Astrocyte (in vitro differentiated cells and primary cell): ENCODE data around the gene INPP4B. TPM values are rescaled to one million over a fixed set of nuclear protein-coding genes. Genes with fewer than 3 reads are reported as not detected.

Experiments
- DNase-seq: peaks from one replicate; pipeline ENCODE4 v3.0.0-alpha.2; 2010; ENCODE audit warnings: low read depth
- FAIRE-seq: peaks from 2 replicates; lab custom pipeline; 2011; peaks lifted over from hg19 to GRCh38; lab: Jason Lieb, UNC
- H2AFZ ChIP-seq: 2 replicates; pipeline ENCODE4 v1.6.0; 2012; ENCODE audit warnings: low read depth, low read length, inconsistent platforms
- H3K27ac ChIP-seq: 2 replicates; pipeline ENCODE4 v1.5.1; 2011; ENCODE audit warnings: low read depth, low read length, inconsistent platforms
- H3K27me3 ChIP-seq: 2 replicates; pipeline ENCODE4 v1.6.0; 2011; ENCODE audit warnings: low read length, inconsistent platforms; ENCODE audit not compliant: insufficient read depth
- H3K36me3 ChIP-seq: 2 replicates; pipeline ENCODE4 v1.5.1; 2011; ENCODE audit warnings: low read length, inconsistent platforms; ENCODE audit not compliant: insufficient read depth
- H3K4me1 ChIP-seq: 2 replicates; pipeline ENCODE4 v1.5.1; 2011; ENCODE audit warnings: low read length, inconsistent platforms; ENCODE audit not compliant: insufficient read depth
- H3K4me2 ChIP-seq: 2 replicates; pipeline ENCODE4 v1.6.0; 2012; ENCODE audit warnings: low read length, inconsistent platforms
- H3K4me3 ChIP-seq: 2 replicates; pipeline ENCODE4 v1.5.1; 2011; ENCODE audit warnings: low read depth, mild to moderate bottlenecking, low read length, inconsistent platforms; ENCODE audit not compliant: insufficient read depth
- H3K79me2 ChIP-seq: 2 replicates; pipeline ENCODE4 v1.6.0; 2012; ENCODE audit warnings: mild to moderate bottlenecking, low read length, inconsistent platforms; ENCODE audit not compliant: insufficient read depth
- H3K9ac ChIP-seq: 2 replicates; pipeline ENCODE4 v1.6.0; 2012; ENCODE audit warnings: mild to moderate bottlenecking, low read length, inconsistent platforms
- H3K9me3 ChIP-seq: 2 replicates; pipeline ENCODE4 v1.5.1; 2012; ENCODE audit warnings: low read depth, mild to moderate bottlenecking, low read length, inconsistent platforms; ENCODE audit not compliant: insufficient read depth
- H4K20me1 ChIP-seq: 2 replicates; pipeline ENCODE4 v1.6.0; 2012; ENCODE audit warnings: low read length, inconsistent platforms; ENCODE audit not compliant: insufficient read depth
- H3K27ac Mint-ChIP-seq: one replicate; pipeline ENCODE4 v1.8.0; 2021; ENCODE audit warnings: mild to moderate bottlenecking, mixed read lengths; ENCODE audit not compliant: unreplicated experiment
- H3K27me3 Mint-ChIP-seq: one replicate; pipeline ENCODE4 v1.8.0; 2021; ENCODE audit warnings: low read depth, mixed read lengths; ENCODE audit not compliant: unreplicated experiment
- H3K36me3 Mint-ChIP-seq: one replicate; pipeline ENCODE4 v1.8.0; 2021; ENCODE audit warnings: low read depth, mixed read lengths; ENCODE audit not compliant: unreplicated experiment
- H3K4me1 Mint-ChIP-seq: one replicate; pipeline ENCODE4 v1.8.0; 2021; ENCODE audit warnings: low read depth, mixed read lengths; ENCODE audit not compliant: unreplicated experiment
- H3K4me3 Mint-ChIP-seq: one replicate; pipeline ENCODE4 v1.8.0; 2021; ENCODE audit warnings: mild to moderate bottlenecking, moderate library complexity, mixed read lengths; ENCODE audit not compliant: unreplicated experiment
- H3K9me3 Mint-ChIP-seq: one replicate; pipeline ENCODE4 v1.8.0; 2021; ENCODE audit warnings: mild to moderate bottlenecking, mixed read lengths; ENCODE audit not compliant: unreplicated experiment
- EZH2 ChIP-seq: IDR thresholded peaks from 2 replicates; pipeline ENCODE4 v1.6.1; 2012; ENCODE audit warnings: mild to moderate bottlenecking, low read length, inconsistent platforms; ENCODE audit not compliant: insufficient read depth
- total RNA-seq: library from RNA; stranded (reverse); gene quantifications from 2 replicates; pipeline ENCODE4 v1.2.1, GENCODE V29; 2021
- TF ChIP-seq, protein P1 (sequence below): IDR thresholded peaks from 2 replicates; pipeline ENCODE4 v1.5.1; 2011; ENCODE audit warnings: low read depth, mild to moderate bottlenecking, inconsistent platforms, low read length, moderate library complexity; ENCODE audit not compliant: insufficient read depth

Gene INPP4B
- total RNA-seq, 1 donor from 2014 or later: 2.8 TPM

DNA sequence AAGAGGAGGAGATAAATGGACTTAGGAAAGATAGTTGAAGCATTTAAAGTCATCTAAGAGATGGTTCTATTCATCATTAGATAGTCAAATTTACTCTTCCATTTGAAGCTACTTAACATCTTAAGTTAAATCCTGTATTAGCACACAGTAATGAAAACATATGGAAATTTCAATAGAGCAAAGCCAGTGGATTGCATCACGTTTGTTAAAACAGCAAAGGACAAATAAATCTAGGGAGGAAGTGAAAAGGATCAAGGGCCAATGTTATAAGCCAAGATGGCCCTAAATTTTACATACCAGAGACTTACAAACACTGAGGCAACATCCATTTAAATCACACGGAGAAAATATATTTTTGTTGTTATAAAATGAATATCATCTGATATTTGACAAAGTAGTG lies 602.8 kb downstream of the INPP4B start:
- Mint-ChIP-seq H3K36me3 (no peaks in the 10 kb centered on the region), H3K27me3 (peaks cover 2% of the 10 kb centered on the region), H3K9me3 (no peaks in the 10 kb centered on the region), H3K27ac (no peak overlapping the region), H3K4me1 (peaks cover 9% of the 10 kb centered on the region), H3K4me3 (no peak overlapping the region)
- H2AFZ ChIP-seq: no peak overlapping the region
- H3K4me2 ChIP-seq: no peak overlapping the region
- no peaks in the 10 kb centered on the region for H3K27me3 ChIP-seq
- no peaks in the 10 kb centered on the region for H3K79me2 ChIP-seq
- no peaks in the 10 kb centered on the region for H3K9me3 ChIP-seq
- no peak overlapping the region for H3K4me3 ChIP-seq
- TF ChIP-seq, protein P1, sequence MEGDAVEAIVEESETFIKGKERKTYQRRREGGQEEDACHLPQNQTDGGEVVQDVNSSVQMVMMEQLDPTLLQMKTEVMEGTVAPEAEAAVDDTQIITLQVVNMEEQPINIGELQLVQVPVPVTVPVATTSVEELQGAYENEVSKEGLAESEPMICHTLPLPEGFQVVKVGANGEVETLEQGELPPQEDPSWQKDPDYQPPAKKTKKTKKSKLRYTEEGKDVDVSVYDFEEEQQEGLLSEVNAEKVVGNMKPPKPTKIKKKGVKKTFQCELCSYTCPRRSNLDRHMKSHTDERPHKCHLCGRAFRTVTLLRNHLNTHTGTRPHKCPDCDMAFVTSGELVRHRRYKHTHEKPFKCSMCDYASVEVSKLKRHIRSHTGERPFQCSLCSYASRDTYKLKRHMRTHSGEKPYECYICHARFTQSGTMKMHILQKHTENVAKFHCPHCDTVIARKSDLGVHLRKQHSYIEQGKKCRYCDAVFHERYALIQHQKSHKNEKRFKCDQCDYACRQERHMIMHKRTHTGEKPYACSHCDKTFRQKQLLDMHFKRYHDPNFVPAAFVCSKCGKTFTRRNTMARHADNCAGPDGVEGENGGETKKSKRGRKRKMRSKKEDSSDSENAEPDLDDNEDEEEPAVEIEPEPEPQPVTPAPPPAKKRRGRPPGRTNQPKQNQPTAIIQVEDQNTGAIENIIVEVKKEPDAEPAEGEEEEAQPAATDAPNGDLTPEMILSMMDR: no peak
- no peak for TF ChIP-seq EZH2
- H3K9ac ChIP-seq: no peak overlapping the region
- no peak for DNase-seq
- FAIRE-seq: no peak
- H3K36me3 ChIP-seq: no peaks in the 10 kb centered on the region
- peaks cover under 1% of the 10 kb centered on the region for H3K4me1 ChIP-seq
- H4K20me1 ChIP-seq: no peaks in the 10 kb centered on the region
- H3K27ac ChIP-seq: no peak overlapping the region

DNA sequence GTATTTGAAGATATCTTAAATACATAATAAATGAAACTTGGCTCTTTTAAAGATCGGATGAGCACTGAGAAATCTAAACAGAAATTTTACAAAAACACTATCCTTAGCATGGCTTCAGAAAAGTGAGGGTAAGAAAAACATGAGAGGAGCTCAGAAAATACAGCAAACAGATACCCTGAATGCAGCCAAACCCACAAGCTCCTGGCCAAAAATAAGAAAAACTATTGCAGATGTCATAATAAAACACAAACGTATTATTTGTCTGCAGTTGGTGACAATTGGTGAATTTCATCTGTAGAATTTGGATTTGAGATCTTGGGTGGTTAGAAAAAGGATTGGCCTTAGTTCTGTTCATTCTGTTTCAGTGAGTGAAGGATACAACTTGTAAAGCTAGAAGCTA lies 603.9 kb downstream of the INPP4B start:
- no peak for DNase-seq
- Histone ChIP-seq H4K20me1 (no peaks in the 10 kb centered on the region), H3K36me3 (no peaks in the 10 kb centered on the region), H3K4me1 (peaks cover 2% of the 10 kb centered on the region), H3K9me3 (no peaks in the 10 kb centered on the region), H3K27ac (no peak overlapping the region), H2AFZ (no peak overlapping the region), H3K27me3 (no peaks in the 10 kb centered on the region), H3K4me3 (no peak overlapping the region), H3K9ac (no peak overlapping the region), H3K79me2 (no peaks in the 10 kb centered on the region), H3K4me2 (no peak overlapping the region)
- TF ChIP-seq EZH2: no peak
- TF ChIP-seq, protein P1: no peak
- H3K27me3 Mint-ChIP-seq: peaks cover 2% of the 10 kb centered on the region
- H3K9me3 Mint-ChIP-seq: no peaks in the 10 kb centered on the region
- no peaks in the 10 kb centered on the region for H3K36me3 Mint-ChIP-seq
- no peak overlapping the region for H3K27ac Mint-ChIP-seq
- H3K4me3 Mint-ChIP-seq: no peak overlapping the region
- FAIRE-seq: no peak
- peaks cover 9% of the 10 kb centered on the region for H3K4me1 Mint-ChIP-seq

DNA sequence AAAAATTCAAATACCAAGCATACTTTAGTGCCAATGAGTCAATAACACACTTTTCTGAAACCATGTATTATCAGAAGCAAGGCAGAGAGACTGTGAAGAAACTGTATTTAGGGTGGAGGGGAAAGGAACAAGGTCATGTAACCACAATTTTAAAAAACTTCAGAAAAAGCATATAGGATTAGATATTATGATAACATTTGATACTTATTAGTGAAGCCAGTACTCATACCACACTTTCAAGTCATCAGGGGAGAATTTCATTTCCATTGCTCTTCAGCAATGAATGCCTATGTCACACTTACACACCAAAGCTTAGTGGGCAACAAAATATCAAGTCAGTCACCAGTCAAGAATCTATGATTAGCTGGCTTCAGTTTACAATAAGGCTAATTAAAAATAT lies 607.5 kb downstream of the INPP4B start:
- Histone ChIP-seq H3K4me3 (no peak overlapping the region), H3K9me3 (no peaks in the 10 kb centered on the region), H3K79me2 (no peaks in the 10 kb centered on the region), H2AFZ (no peak overlapping the region), H3K4me2 (peak overlapping the region; percentile 16), H3K27me3 (no peaks in the 10 kb centered on the region), H3K9ac (no peak overlapping the region), H3K36me3 (no peaks in the 10 kb centered on the region), H3K27ac (no peak overlapping the region), H4K20me1 (no peaks in the 10 kb centered on the region), H3K4me1 (peaks cover 2% of the 10 kb centered on the region)
- H3K4me1 Mint-ChIP-seq: peaks cover 13% of the 10 kb centered on the region
- H3K27me3 Mint-ChIP-seq: no peaks in the 10 kb centered on the region
- no peak overlapping the region for H3K4me3 Mint-ChIP-seq
- H3K36me3 Mint-ChIP-seq: no peaks in the 10 kb centered on the region
- peak overlapping the region; percentile 50 for H3K27ac Mint-ChIP-seq
- FAIRE-seq: peak; percentile 20
- H3K9me3 Mint-ChIP-seq: no peaks in the 10 kb centered on the region
- DNase-seq: peak; percentile 53
- TF ChIP-seq EZH2: no peak
- TF ChIP-seq, protein P1: no peak
